Measurements from ENCODE around the gene GTF2H2C. TPM values are rescaled to one million over a fixed set of nuclear protein-coding genes. Genes with fewer than 3 reads are reported as not detected.
"Not testable (repeated sequence)": the region's sequence is repeated elsewhere in the genome, so short reads cannot be mapped to it uniquely, and the experiment has no call there.

GTF2H2C gene
- total RNA-seq (10 to 100 TPM; 25.3 to 38.4 TPM), polyA plus RNA-seq (10 to 100 TPM in 1 of 2 donors, 1 to 10 TPM in 1; 8.7 to 13.8 TPM)

- peak; percentile 67 to 68 for TF ChIP-seq RAD21 (IDR thresholded peaks at IDR 0.05)
- TF ChIP-seq CTCF (IDR thresholded peaks at IDR 0.05; ENCODE audit: low read depth, low read length, missing input control), result peak; percentile 22
- peak in 1 of 2 donors; percentile 15 for TF ChIP-seq HNF4A (conservative IDR thresholded peaks at IDR 0.05)
- peak; percentile 41 for TF ChIP-seq SP1 (IDR thresholded peaks at IDR 0.05)
- peak; percentile 81 for TF ChIP-seq YY1 (IDR thresholded peaks at IDR 0.05)
- TF ChIP-seq GABPA (IDR thresholded peaks at IDR 0.05 in 1 of 2, conservative IDR thresholded peaks at IDR 0.05 in 1 of 2), result peak; percentile 77 to 88
- peak in 1 of 2 donors; percentile 13 for TF ChIP-seq RXRA (IDR thresholded peaks at IDR 0.05)
- not testable (repeated sequence) for H3K4me1 ChIP-seq (ENCODE audit: control insufficient read depth in 4 of 4, insufficient read depth in 4 of 4, low read length in 3 of 4); H3K36me3 ChIP-seq (ENCODE audit: control insufficient read depth in 4 of 4, insufficient read depth in 3 of 4, low read depth in 1 of 4, low read length in 3 of 4); H3K27me3 ChIP-seq (ENCODE audit: control insufficient read depth in 4 of 4, insufficient read depth in 4 of 4, low read length in 3 of 4); H3K9me3 ChIP-seq (ENCODE audit: control insufficient read depth in 4 of 4, low read length in 3 of 4); H3K9ac ChIP-seq (ENCODE audit: low read depth in 1 of 2, low read length in 2 of 2)
- under 1% methylated on average over 39 of the region's 40 CpGs for WGBS
- H3K27ac ChIP-seq (ENCODE audit: low read depth in 1 of 2, low read length in 2 of 2), result peak within 1 kb of the TSS in 1 of 2 donors; percentile 54
- peak; percentile 76 for DNase-seq (ENCODE audit: low spot score)
- peak within 1 kb of the TSS in 1 of 3 donors; percentile 41 for H3K4me3 ChIP-seq (ENCODE audit: low read depth in 1 of 3, low read length in 3 of 3)
Observed at GRCh38 chr5:69559908-69560330, at the start of gene GTF2H2C. GTF2H2C (plus strand) TSS chr5:69560191; CDS start chr5:69565133, 4,942 bp downstream.

GRCh38 chr5:69510694-69511093 lies 49.3 kb upstream of the GTF2H2C start:
- TF ChIP-seq GABPA (IDR thresholded peaks at IDR 0.05 in 1 of 2, conservative IDR thresholded peaks at IDR 0.05 in 1 of 2) (no peak), NR2F2 (IDR thresholded peaks at IDR 0.05) (no peak), HNF4G (IDR thresholded peaks at IDR 0.05) (no peak), REST (IDR thresholded peaks at IDR 0.05) (no peak), EGR1 (IDR thresholded peaks at IDR 0.05; ENCODE audit: low read depth in 2 of 2) (no peak), FOXA1 (IDR thresholded peaks at IDR 0.05) (no peak), TAF1 (conservative IDR thresholded peaks at IDR 0.05) (no peak), JUND (IDR thresholded peaks at IDR 0.05) (no peak), FOXA2 (IDR thresholded peaks at IDR 0.05) (no peak), HNF4A (conservative IDR thresholded peaks at IDR 0.05) (no peak), ATF3 (IDR thresholded peaks at IDR 0.05) (no peak), ZBTB33 (IDR thresholded peaks at IDR 0.05) (no peak), SP1 (IDR thresholded peaks at IDR 0.05) (no peak), YY1 (IDR thresholded peaks at IDR 0.05) (no peak), RAD21 (IDR thresholded peaks at IDR 0.05) (no peak), MAX (IDR thresholded peaks at IDR 0.05) (no peak), RXRA (IDR thresholded peaks at IDR 0.05) (no peak), CTCF (IDR thresholded peaks at IDR 0.05; ENCODE audit: low read depth, low read length, missing input control) (no peak)
- H3K27ac ChIP-seq (ENCODE audit: low read depth in 1 of 2, low read length in 2 of 2), result no peak overlapping the region
- no peaks in the 10 kb centered on the region for H3K9me3 ChIP-seq (ENCODE audit: control insufficient read depth in 4 of 4, low read length in 3 of 4)
- 96% methylated on average over 2 of the region's 2 CpGs for WGBS
- no peak overlapping the region for H3K4me3 ChIP-seq (ENCODE audit: low read depth in 1 of 3, low read length in 3 of 3)
- no peak for DNase-seq (ENCODE audit: low spot score)
- peaks cover 3 to 15% (median 12%) of the 10 kb centered on the region in 4 donors for H3K4me1 ChIP-seq (ENCODE audit: control insufficient read depth in 4 of 4, insufficient read depth in 4 of 4, low read length in 3 of 4)
- H3K27me3 ChIP-seq (ENCODE audit: control insufficient read depth in 4 of 4, insufficient read depth in 4 of 4, low read length in 3 of 4), result no peaks in the 10 kb centered on the region
- no peak overlapping the region for H3K9ac ChIP-seq (ENCODE audit: low read depth in 1 of 2, low read length in 2 of 2)
- peaks cover 6 to 24% (median 17%) of the 10 kb centered on the region in 4 donors for H3K36me3 ChIP-seq (ENCODE audit: control insufficient read depth in 4 of 4, insufficient read depth in 3 of 4, low read depth in 1 of 4, low read length in 3 of 4)
